Activated T-helper 17 cell treated with anti-CD3 and anti-CD28 coated beads, Interleukin-2, amount 50 U/mL, for 72 hours (primary cell): ENCODE results near the gene COL3A1. TPM values are rescaled to one million over a fixed set of nuclear protein-coding genes. Genes with fewer than 3 reads are reported as not detected.
A peak's percentile ranks its signal among the peaks of the same experiment; 100 is the strongest.

Source experiments
- ATAC-seq: fragments of 150-1000 bp; cut with Tn5 transposase; replicated peaks from 2 replicates; pipeline ENCODE4 v1.10.0; 2021; ENCODE audit warnings: mild to moderate bottlenecking, moderate library complexity
- H3K27ac Mint-ChIP-seq: one replicate; pipeline ENCODE4 v1.8.0; 2022; ENCODE audit warnings: mixed read lengths
- H3K27me3 Mint-ChIP-seq: one replicate; pipeline ENCODE4 v1.8.0; 2022; ENCODE audit warnings: mixed read lengths
- H3K36me3 Mint-ChIP-seq: one replicate; pipeline ENCODE4 v1.8.0; 2022; ENCODE audit warnings: low read depth, mild to moderate bottlenecking, mixed read lengths
- H3K4me1 Mint-ChIP-seq: one replicate; pipeline ENCODE4 v1.8.0; 2022; ENCODE audit warnings: mixed read lengths
- H3K4me3 Mint-ChIP-seq: one replicate; pipeline ENCODE4 v1.8.0; 2022; ENCODE audit warnings: mild to moderate bottlenecking, mixed read lengths
- H3K9me3 Mint-ChIP-seq: one replicate; pipeline ENCODE4 v1.8.0; 2022; ENCODE audit warnings: mixed read lengths
- total RNA-seq, 2 donors: library from RNA; stranded (reverse); gene quantifications; one replicate each; pipeline ENCODE4 v1.2.3, GENCODE V29; 2022

Gene COL3A1
- under 1 TPM in 1 of 2 donors, not detected in 1; 0.64 TPM for total RNA-seq

- Mint-ChIP-seq H3K27ac (no peak within 1 kb of the TSS), H3K4me1 (peaks cover 7% of the 10 kb centered on the region)
Measured at GRCh38 chr2:188974164-188974563, at the start of gene COL3A1. COL3A1 (plus strand) TSS chr2:188974373; CDS start chr2:188974490, 117 bp downstream.

GRCh38 chr2:188928643-188929042 lies 45.5 kb upstream of the COL3A1 start:
- no peaks in the 10 kb centered on the region for H3K36me3 Mint-ChIP-seq
- no peak for ATAC-seq
- H3K27me3 Mint-ChIP-seq = peaks cover 3% of the 10 kb centered on the region
- H3K9me3 Mint-ChIP-seq = peaks cover 18% of the 10 kb centered on the region
- no peaks in the 10 kb centered on the region for H3K4me1 Mint-ChIP-seq
- no peak overlapping the region for H3K27ac Mint-ChIP-seq
- H3K4me3 Mint-ChIP-seq = no peak overlapping the region

More at GRCh38 chr2:188974164-188974563, at the start of gene COL3A1:
- H3K27me3 Mint-ChIP-seq = peaks cover 6% of the 10 kb centered on the region
- H3K9me3 Mint-ChIP-seq = no peaks in the 10 kb centered on the region
- H3K4me3 Mint-ChIP-seq = no peak within 1 kb of the TSS
- no peaks in the 10 kb centered on the region for H3K36me3 Mint-ChIP-seq
- no peak for ATAC-seq

GRCh38 chr2:188931361-188931760 lies 42.8 kb upstream of the COL3A1 start:
- no peaks in the 10 kb centered on the region for H3K36me3 Mint-ChIP-seq
- no peak for ATAC-seq
- H3K9me3 Mint-ChIP-seq = peaks cover 18% of the 10 kb centered on the region
- no peaks in the 10 kb centered on the region for H3K4me1 Mint-ChIP-seq
- H3K27me3 Mint-ChIP-seq = peaks cover 3% of the 10 kb centered on the region
- no peak overlapping the region for H3K27ac Mint-ChIP-seq
- H3K4me3 Mint-ChIP-seq = no peak overlapping the region

- no peaks in the 10 kb centered on the region for H3K27me3 Mint-ChIP-seq
- ATAC-seq = no peak
Measured at GRCh38 chr2:188937228-188938220, 36.6 kb upstream of the COL3A1 start.

GRCh38 chr2:188940171-188940570 lies 34.0 kb upstream of the COL3A1 start:
- H3K36me3 Mint-ChIP-seq = no peaks in the 10 kb centered on the region
- no peak for ATAC-seq
- H3K27ac Mint-ChIP-seq = no peak overlapping the region
- no peaks in the 10 kb centered on the region for H3K9me3 Mint-ChIP-seq
- no peaks in the 10 kb centered on the region for H3K27me3 Mint-ChIP-seq
- no peak overlapping the region for H3K4me3 Mint-ChIP-seq
- H3K4me1 Mint-ChIP-seq = no peaks in the 10 kb centered on the region

More at GRCh38 chr2:188937228-188938220, 36.6 kb upstream of the COL3A1 start:
- Mint-ChIP-seq H3K4me1 (no peaks in the 10 kb centered on the region), H3K36me3 (no peaks in the 10 kb centered on the region), H3K4me3 (no peak overlapping the region), H3K27ac (no peak overlapping the region), H3K9me3 (no peaks in the 10 kb centered on the region)

- ATAC-seq = no peak
- Mint-ChIP-seq H3K4me1 (no peaks in the 10 kb centered on the region), H3K27me3 (peaks cover 4% of the 10 kb centered on the region), H3K4me3 (no peak overlapping the region), H3K9me3 (no peaks in the 10 kb centered on the region), H3K36me3 (no peaks in the 10 kb centered on the region), H3K27ac (no peak overlapping the region)
Measured at GRCh38 chr2:188944442-188944841, 29.7 kb upstream of the COL3A1 start.

GRCh38 chr2:188949046-188949818 lies 24.9 kb upstream of the COL3A1 start:
- H3K27me3 Mint-ChIP-seq = peaks cover 4% of the 10 kb centered on the region
- H3K9me3 Mint-ChIP-seq = no peaks in the 10 kb centered on the region
- no peaks in the 10 kb centered on the region for H3K36me3 Mint-ChIP-seq
- no peak overlapping the region for H3K4me3 Mint-ChIP-seq
- ATAC-seq = no peak
- H3K4me1 Mint-ChIP-seq = no peaks in the 10 kb centered on the region
- no peak overlapping the region for H3K27ac Mint-ChIP-seq

- ATAC-seq = no peak
- Mint-ChIP-seq H3K27me3 (no peaks in the 10 kb centered on the region), H3K36me3 (no peaks in the 10 kb centered on the region), H3K27ac (no peak overlapping the region), H3K4me1 (no peaks in the 10 kb centered on the region), H3K9me3 (no peaks in the 10 kb centered on the region), H3K4me3 (no peak overlapping the region)
Measured at GRCh38 chr2:188952901-188953300, 21.3 kb upstream of the COL3A1 start.

- Mint-ChIP-seq H3K4me1 (no peaks in the 10 kb centered on the region), H3K27me3 (peaks cover 2% of the 10 kb centered on the region), H3K4me3 (no peak overlapping the region), H3K9me3 (no peaks in the 10 kb centered on the region), H3K27ac (no peak overlapping the region), H3K36me3 (no peaks in the 10 kb centered on the region)
- peak; percentile 32 for ATAC-seq
Measured at GRCh38 chr2:188956290-188956689, 17.9 kb upstream of the COL3A1 start.

GRCh38 chr2:188956961-188957360 lies 17.2 kb upstream of the COL3A1 start:
- no peak for ATAC-seq
- Mint-ChIP-seq H3K27ac (no peak overlapping the region), H3K27me3 (peaks cover 9% of the 10 kb centered on the region)

GRCh38 chr2:188957646-188958045 lies 16.5 kb upstream of the COL3A1 start:
- no peaks in the 10 kb centered on the region for H3K36me3 Mint-ChIP-seq
- H3K27me3 Mint-ChIP-seq = peaks cover 9% of the 10 kb centered on the region
- H3K27ac Mint-ChIP-seq = no peak overlapping the region
- no peaks in the 10 kb centered on the region for H3K4me1 Mint-ChIP-seq
- no peak overlapping the region for H3K4me3 Mint-ChIP-seq
- H3K9me3 Mint-ChIP-seq = no peaks in the 10 kb centered on the region
- ATAC-seq = no peak

More at GRCh38 chr2:188956961-188957360, 17.2 kb upstream of the COL3A1 start:
- H3K4me3 Mint-ChIP-seq = no peak overlapping the region
- no peaks in the 10 kb centered on the region for H3K36me3 Mint-ChIP-seq
- no peaks in the 10 kb centered on the region for H3K9me3 Mint-ChIP-seq
- H3K4me1 Mint-ChIP-seq = no peaks in the 10 kb centered on the region

- no peaks in the 10 kb centered on the region for H3K4me1 Mint-ChIP-seq
- no peak for ATAC-seq
- peaks cover 9% of the 10 kb centered on the region for H3K27me3 Mint-ChIP-seq
- no peaks in the 10 kb centered on the region for H3K36me3 Mint-ChIP-seq
- H3K27ac Mint-ChIP-seq = no peak overlapping the region
- no peak overlapping the region for H3K4me3 Mint-ChIP-seq
- no peaks in the 10 kb centered on the region for H3K9me3 Mint-ChIP-seq
Measured at GRCh38 chr2:188963741-188964140, 10.4 kb upstream of the COL3A1 start.

GRCh38 chr2:188964976-188965546 lies 9.1 kb upstream of the COL3A1 start:
- Mint-ChIP-seq H3K27ac (no peak overlapping the region), H3K9me3 (no peaks in the 10 kb centered on the region), H3K4me3 (no peak overlapping the region), H3K4me1 (no peaks in the 10 kb centered on the region), H3K27me3 (peaks cover 9% of the 10 kb centered on the region), H3K36me3 (no peaks in the 10 kb centered on the region)
- ATAC-seq = no peak

- no peaks in the 10 kb centered on the region for H3K9me3 Mint-ChIP-seq
- no peak for ATAC-seq
- peaks cover 9% of the 10 kb centered on the region for H3K27me3 Mint-ChIP-seq
- H3K36me3 Mint-ChIP-seq = no peaks in the 10 kb centered on the region
- H3K4me3 Mint-ChIP-seq = no peak overlapping the region
- no peak overlapping the region for H3K27ac Mint-ChIP-seq
- H3K4me1 Mint-ChIP-seq = no peaks in the 10 kb centered on the region
Measured at GRCh38 chr2:188965563-188965962, 8.6 kb upstream of the COL3A1 start.
